GM12892 (cell line): ENCODE measurements around the gene PPP1R3E.
A peak's percentile ranks its signal among the peaks of the same experiment; 100 is the strongest.
"Not testable (repeated sequence)": the region's sequence is repeated elsewhere in the genome, so short reads cannot be mapped to it uniquely, and the experiment has no call there.

Experiments
- DNase-seq: peaks from one replicate; pipeline ENCODE4 v3.0.0; 2011; ENCODE audit not compliant: insufficient read length
- FAIRE-seq: peaks from 2 replicates; lab custom pipeline; 2011; peaks lifted over from hg19 to GRCh38; lab: Jason Lieb, UNC
- POLR2A ChIP-seq: IDR thresholded peaks from 2 replicates; pipeline ENCODE4 v1.6.1; 2011; ENCODE audit warnings: low read depth, low read length, control low read depth
- POLR2AphosphoS5 ChIP-seq: IDR thresholded peaks from 2 replicates; pipeline ENCODE4 v1.6.1; 2011; ENCODE audit warnings: low read depth, low read length, control low read depth
- TAF1 ChIP-seq: IDR thresholded peaks from 2 replicates; pipeline ENCODE4 v1.6.1; 2011; ENCODE audit warnings: low read depth, mild to moderate bottlenecking, control low read depth, low read length, borderline replicate concordance

Gene PPP1R3E

DNA sequence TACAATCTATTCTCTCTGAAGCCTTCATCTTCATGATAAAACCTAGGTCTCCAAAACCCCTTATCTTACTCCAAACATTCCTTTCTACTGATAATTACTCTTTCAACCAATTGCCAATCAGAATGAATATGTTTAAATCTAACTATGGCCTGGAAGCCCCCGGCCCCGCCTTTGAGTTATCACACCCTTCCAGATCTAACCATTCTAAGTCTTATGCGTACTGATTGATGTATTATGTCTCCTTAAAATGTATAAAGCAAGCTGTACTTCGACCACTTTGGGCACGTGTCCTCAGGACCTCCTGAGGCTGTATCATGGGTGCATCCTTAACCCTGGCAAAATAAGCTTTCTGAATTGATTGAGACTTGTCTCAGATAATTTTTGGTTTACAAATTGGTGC, 33.0 kb upstream of the PPP1R3E start:
- no peak for FAIRE-seq
- no peak for TF ChIP-seq TAF1
- TF ChIP-seq POLR2AphosphoS5 = no peak
- DNase-seq = no peak

DNA sequence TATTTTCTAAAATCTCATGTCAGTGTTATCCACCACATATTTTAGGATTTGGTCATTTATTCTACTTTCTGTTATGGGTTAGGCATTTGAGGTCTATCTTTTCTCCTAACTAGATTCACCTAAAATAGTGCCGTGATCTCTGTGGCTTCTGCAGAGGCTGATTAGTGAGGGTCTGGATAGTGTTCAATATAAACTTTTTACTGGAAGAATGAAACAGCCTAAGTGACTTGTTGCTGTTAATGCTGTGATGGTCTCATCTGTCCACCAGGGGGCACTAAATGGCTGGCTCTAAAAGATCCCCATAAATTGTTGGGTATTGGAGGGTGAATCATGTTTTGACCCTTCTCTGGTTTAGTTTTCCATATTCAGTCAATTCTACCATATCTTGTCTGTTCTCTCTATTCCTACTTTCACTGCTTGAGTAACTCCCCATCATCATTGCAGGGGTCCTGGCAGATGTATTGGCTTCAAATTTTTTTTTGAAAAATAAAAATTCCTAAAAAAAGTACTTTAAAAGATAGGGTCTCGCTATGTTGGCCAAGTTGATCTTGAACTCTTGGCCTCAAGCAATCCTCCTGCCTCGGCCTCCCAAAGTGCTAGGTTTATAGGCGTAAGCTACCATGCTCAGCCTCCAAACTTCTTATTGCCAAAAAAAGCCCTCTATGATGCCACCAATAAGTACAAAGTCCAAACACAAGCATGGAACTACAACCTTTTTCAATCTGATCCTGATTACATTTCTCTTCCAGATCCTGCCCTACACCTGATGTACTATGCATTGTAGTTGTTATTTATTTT, 25.5 kb upstream of the PPP1R3E start:
- FAIRE-seq = peak; percentile 38
- no peak for DNase-seq
- no peak for TF ChIP-seq TAF1
- no peak for TF ChIP-seq POLR2AphosphoS5
- TF ChIP-seq POLR2A = no peak; the same call in 1 of the 2 replicates

- TF ChIP-seq POLR2AphosphoS5 (peak; percentile 74), POLR2A (peak; percentile 52), TAF1 (no peak)
- FAIRE-seq (no peak), DNase-seq (no peak)
Measured at GRCh38 chr14:23326491-23327332, 24.1 kb upstream of the PPP1R3E start.

GRCh38 chr14:23325746-23326145, 23.1 kb upstream of the PPP1R3E start:
- not testable (repeated sequence) for FAIRE-seq, DNase-seq

- FAIRE-seq = no peak
Measured at GRCh38 chr14:23324993-23325392, 22.3 kb upstream of the PPP1R3E start.

DNA sequence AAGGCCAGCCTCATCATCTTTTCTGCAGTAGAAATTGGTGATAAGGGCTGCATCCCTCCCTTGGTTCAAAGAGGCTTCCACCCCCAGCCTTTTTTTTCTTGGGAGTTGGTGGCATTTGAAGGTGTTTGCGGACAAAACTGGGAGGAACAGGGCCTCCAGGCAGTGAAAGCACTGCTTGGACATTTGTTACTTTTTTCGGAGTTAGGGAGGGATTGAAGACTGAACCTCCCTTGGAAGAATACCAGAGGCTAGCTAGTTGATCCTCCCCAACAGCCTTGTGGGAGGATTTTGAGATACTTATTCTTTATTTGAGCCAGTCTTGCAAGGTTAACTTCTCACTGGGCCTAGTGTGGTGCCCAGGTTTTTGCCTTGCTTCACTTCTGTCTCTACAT, 21.8 kb upstream of the PPP1R3E start:
- DNase-seq = no peak
- TF ChIP-seq TAF1 = no peak
- TF ChIP-seq POLR2AphosphoS5 = no peak
- no peak for TF ChIP-seq POLR2A
- no peak for FAIRE-seq

More at GRCh38 chr14:23324993-23325392, 22.3 kb upstream of the PPP1R3E start:
- no peak for DNase-seq
- no peak for TF ChIP-seq POLR2AphosphoS5
- TF ChIP-seq TAF1 = no peak
- no peak for TF ChIP-seq POLR2A

DNA sequence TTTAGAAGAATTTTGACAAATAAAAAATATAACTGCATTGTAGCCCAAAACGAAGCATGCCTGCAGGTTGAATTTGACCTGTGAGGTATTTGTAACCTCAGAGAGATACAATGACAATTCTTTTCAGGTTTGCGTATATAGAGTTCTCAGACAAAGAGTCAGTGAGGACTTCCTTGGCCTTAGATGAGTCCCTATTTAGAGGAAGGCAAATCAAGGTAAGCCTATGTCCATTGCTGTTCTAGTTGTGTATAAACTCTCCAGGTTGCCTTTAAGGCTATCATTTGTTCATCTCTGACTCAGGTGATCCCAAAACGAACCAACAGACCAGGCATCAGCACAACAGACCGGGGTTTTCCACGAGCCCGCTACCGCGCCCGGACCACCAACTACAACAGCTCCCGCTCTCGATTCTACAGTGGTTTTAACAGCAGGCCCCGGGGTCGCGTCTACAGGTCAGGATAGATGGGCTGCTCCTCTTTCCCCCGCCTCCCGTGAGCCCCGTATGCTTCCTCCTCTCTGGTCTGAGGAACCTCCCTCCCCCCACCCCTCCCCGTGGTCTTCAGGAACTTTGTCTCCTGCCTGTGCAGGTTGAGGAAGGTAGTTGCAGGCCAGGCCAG, 21.3 kb upstream of the PPP1R3E start:
- DNase-seq (no peak), FAIRE-seq (no peak)
- TF ChIP-seq TAF1 (no peak), POLR2AphosphoS5 (no peak)

- DNase-seq = no peak
- no peak for FAIRE-seq
- TF ChIP-seq POLR2AphosphoS5 = no peak
- no peak for TF ChIP-seq TAF1
- no peak for TF ChIP-seq POLR2A
Measured at GRCh38 chr14:23322568-23323517, 20.2 kb upstream of the PPP1R3E start.

DNA sequence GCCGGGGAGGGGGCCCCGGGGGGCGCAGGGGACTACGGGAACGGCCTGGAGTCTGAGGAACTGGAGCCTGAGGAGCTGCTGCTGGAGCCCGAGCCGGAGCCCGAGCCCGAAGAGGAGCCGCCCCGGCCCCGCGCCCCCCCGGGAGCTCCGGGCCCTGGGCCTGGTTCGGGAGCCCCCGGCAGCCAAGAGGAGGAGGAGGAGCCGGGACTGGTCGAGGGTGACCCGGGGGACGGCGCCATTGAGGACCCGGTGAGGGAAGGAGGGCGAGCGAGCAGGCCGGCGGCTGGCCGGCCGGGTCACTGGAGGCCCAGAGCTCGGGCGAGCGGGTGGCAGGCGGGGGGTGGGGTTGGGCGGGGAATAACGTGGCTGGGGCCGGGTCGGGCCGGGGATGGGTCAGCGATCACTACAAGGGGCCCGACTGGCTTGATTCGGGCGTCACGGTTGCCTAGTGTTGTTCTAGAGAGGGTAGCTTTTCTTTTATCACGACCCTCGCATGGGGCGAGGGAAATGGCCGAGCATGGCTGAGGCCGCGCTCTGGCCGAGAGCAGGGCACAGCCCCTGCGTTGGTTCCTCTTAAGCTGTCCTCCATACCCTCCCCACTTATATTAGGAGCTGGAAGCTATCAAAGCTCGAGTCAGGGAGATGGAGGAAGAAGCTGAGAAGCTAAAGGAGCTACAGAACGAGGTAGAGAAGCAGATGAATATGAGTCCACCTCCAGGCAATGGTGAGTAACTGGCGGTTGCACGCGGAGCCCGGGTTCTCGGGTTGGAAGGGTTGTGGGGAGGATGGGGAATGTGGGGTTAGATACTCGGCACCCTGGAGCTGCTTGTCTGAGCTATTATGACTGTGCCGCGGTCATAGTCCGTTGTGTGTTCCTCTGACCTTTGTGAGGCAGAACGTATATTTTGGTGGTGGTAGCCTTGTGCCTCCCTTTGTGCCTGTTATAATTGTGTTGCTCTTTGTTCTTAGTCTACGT, 19.2 kb upstream of the PPP1R3E start:
- peak; percentile 35; the same call in 1 of the 2 replicates for TF ChIP-seq TAF1
- TF ChIP-seq POLR2AphosphoS5 = peak; percentile 75
- TF ChIP-seq POLR2A = peak; percentile 53; the same call in 1 of the 2 replicates
- FAIRE-seq (peak; percentile 5), DNase-seq (peak; percentile 42)
